Right lobe of liver (tissue), 6 donors: ENCODE measurements around the gene SLC27A5. TPM values are rescaled to one million over a fixed set of nuclear protein-coding genes. Genes with fewer than 3 reads are reported as not detected.
A peak's percentile ranks its signal among the peaks of the same experiment; 100 is the strongest.

Experiments
- ATAC-seq, 4 donors: fragments of 200-7000 bp; cut with Tn5 transposase; one replicate each; pipeline ENCODE4 v1.9.1; 2020; ENCODE audit warnings: mild to moderate bottlenecking in 4 of 4, moderate library complexity in 4 of 4
- DNase-seq, 3 donors: peaks; one replicate each; pipeline ENCODE4 v3.0.0-alpha.2; 2020
- H3K27ac ChIP-seq, 3 donors: fragments of 200-600 bp; one replicate each; pipeline ENCODE4 v1.8.0; 2022
- H3K27me3 ChIP-seq, 2 donors: fragments of 200-600 bp; one replicate each; pipeline ENCODE4 v1.8.0; 2022
- H3K36me3 ChIP-seq, 4 donors: fragments of 200-600 bp; sonication (generic) in 1 of 4; one replicate each; pipeline versions ENCODE4 v1.5.1 to v1.8.0; 2017 to 2022; ENCODE audit warnings: control low read depth in 1 of 4
- H3K4me1 ChIP-seq, 4 donors: fragments of 200-600 bp; sonication (generic) in 1 of 4; one replicate each; pipeline versions ENCODE4 v1.5.1 to v1.8.0; 2017 to 2022; ENCODE audit warnings: control low read depth in 1 of 4
- H3K4me3 ChIP-seq, 3 donors: fragments of 200-600 bp; one replicate each; pipeline ENCODE4 v1.8.0; 2022
- H3K9me3 ChIP-seq, 4 donors: fragments of 200-600 bp; sonication (generic) in 1 of 4; one replicate each; pipeline versions ENCODE4 v1.5.1 to v1.8.0; 2017 to 2022; ENCODE audit warnings: control low read depth in 1 of 4
- CTCF ChIP-seq, 4 donors: fragments of 200-600 bp in 3 of 4; fragments of 450-650 bp in 1 of 4; IDR thresholded peaks; one replicate each; pipeline versions ENCODE4 v1.5.1 to v1.8.0; 2016 to 2022; ENCODE audit warnings: antibody characterized with exemption in 4 of 4, mild to moderate bottlenecking in 2 of 4
- POLR2A ChIP-seq: fragments of 450-650 bp; IDR thresholded peaks from one replicate; pipeline ENCODE4 v1.6.1; 2017; ENCODE audit warnings: antibody characterized with exemption, mild to moderate bottlenecking
- WGBS: methylation state at CpG from one replicate; pipeline ENCODE4 v1.1.6; 2018; ENCODE audit warnings: low coverage, low lambda C conversion rate; ENCODE audit not compliant: insufficient coverage; ENCODE audit errors: missing lambda C conversion rate; 5-methylcytosine and 5-hydroxymethylcytosine counted together
- intact Hi-C, 2 donors: fragments of 100-400 bp; cut with DNase I; formaldehyde crosslinking; loops; one replicate each; pipeline versions ENCODE4 v1.11.2 to v1.14.1; 2022
- total RNA-seq, 6 experiments: library from RNA; depleted of rRNA in 2 of 6; stranded (reverse); fragments of >200 nt in 2 of 6; fragmentation: NEBNext Ultra II Directional in 3 of 6; extraction: Animal tissue kit (Norgen Biotek cat#: 25700) in 3 of 6; gene quantifications; one replicate each; pipeline versions ENCODE4 v1.1.0 to v1.2.4, GENCODE V29; 2016 to 2023
- donor health status: DM: no; HTN: yes; CAD: no.
- donor health status: DM: no; HTN: no; CAD: no.
- donor health status: DM: no; HTN: no; CAD: no.
- donor health status: DM: no; HTN: yes; CAD: no.
- donor health status: DM: no; HTN: yes; CAD: no.

The SLC27A5 gene
- total RNA-seq, 6 experiments from 2014 or later: 107 to 737 (median 366) TPM

DNA sequence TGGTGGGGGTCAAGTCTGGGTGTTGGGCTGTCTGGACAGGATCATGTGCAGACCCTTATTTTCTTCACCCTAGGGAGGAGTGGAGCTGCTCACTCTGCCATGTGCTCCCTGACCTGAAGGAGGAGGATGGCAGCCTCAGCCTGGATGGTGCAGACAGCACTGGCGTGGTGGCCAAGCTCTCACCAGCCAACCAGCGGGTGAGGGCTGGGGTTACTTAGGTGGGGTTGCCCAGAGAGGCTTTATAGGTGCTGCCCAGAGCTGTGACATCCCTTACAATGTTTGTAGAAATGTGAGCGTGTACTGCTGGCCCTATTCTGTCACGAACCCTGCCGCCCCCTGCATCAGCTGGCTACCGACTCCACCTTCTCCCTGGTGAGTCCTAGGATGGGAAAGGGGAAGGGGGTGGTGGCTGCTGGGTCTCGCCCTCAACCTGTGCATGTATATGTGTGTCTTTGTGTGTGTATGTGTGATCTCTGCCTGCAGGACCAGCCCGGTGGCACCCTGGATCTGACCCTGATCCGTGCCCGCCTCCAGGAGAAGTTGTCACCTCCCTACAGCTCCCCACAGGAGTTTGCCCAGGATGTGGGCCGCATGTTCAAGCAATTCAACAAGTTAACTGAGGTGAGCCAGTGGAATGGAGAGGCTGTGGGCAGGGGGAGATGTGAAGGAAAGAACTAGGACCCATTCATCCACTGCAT lies 38.0 kb upstream of the SLC27A5 start:
- intact Hi-C loops: no loop called here
- Histone ChIP-seq H3K4me1 (peaks cover 0 to 25% (median 11%) of the 10 kb centered on the region in 4 donors), H3K27ac (no peak overlapping the region), H3K27me3 (no peaks in the 10 kb centered on the region), H3K36me3 (peaks cover 17 to 61% (median 39%) of the 10 kb centered on the region in 4 donors), H3K4me3 (no peak overlapping the region), H3K9me3 (no peaks in the 10 kb centered on the region)
- no peak for ATAC-seq
- WGBS: 80% methylated on average over 3 of the region's 11 CpGs
- TF ChIP-seq POLR2A (no peak), CTCF (IDR thresholded peaks at IDR 0.05) (no peak)
- no peak for DNase-seq

DNA sequence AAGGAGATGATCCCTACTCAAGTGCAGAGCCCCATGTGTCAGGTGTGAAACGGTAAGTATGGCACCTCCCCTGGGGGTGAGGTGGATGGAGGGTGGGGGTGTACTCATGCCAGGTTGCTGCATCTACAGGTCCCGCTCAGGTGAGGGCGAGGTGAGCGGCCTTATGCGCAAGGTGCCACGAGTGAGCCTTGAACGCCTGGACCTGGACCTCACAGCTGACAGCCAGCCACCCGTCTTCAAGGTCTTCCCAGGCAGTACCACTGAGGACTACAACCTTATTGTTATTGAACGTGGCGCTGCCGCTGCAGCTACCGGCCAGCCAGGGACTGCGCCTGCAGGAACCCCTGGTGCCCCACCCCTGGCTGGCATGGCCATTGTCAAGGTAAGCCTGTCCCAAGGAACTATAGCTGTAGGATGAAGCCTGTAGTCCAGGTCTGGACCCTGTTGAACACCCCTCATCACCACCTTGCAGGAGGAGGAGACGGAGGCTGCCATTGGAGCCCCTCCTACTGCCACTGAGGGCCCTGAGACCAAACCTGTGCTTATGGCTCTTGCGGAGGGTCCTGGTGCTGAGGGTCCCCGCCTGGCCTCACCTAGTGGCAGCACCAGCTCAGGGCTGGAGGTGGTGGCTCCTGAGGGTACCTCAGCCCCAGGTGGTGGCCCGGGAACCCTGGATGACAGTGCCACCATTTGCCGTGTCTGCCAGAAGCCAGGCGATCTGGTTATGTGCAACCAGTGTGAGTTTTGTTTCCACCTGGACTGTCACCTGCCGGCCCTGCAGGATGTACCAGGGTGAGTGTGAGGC lies 37.3 kb upstream of the SLC27A5 start:
- TF ChIP-seq CTCF (IDR thresholded peaks at IDR 0.05): no peak
- no peak for TF ChIP-seq POLR2A
- no peak for ATAC-seq
- Histone ChIP-seq H3K27ac (no peak overlapping the region), H3K36me3 (peaks cover 17 to 61% (median 39%) of the 10 kb centered on the region in 4 donors), H3K4me1 (peaks cover 0 to 21% (median 10%) of the 10 kb centered on the region in 4 donors), H3K27me3 (no peaks in the 10 kb centered on the region), H3K9me3 (no peaks in the 10 kb centered on the region), H3K4me3 (no peak overlapping the region)
- DNase-seq: no peak
- intact Hi-C loops: no loop called here
- WGBS: no CpG with 5 or more reads among the region's 20 CpGs

GRCh38 chr19:58547323-58548312 lies 35.8 kb upstream of the SLC27A5 start:
- no peak for DNase-seq
- no peak for ATAC-seq
- intact Hi-C loops: no loop called here
- no peak overlapping the region for H3K4me3 ChIP-seq
- WGBS: 90% methylated on average over 5 of the region's 18 CpGs
- TF ChIP-seq CTCF (IDR thresholded peaks at IDR 0.05): no peak
- TF ChIP-seq POLR2A: no peak
- H3K27ac ChIP-seq: no peak overlapping the region
- peaks cover 17 to 56% (median 39%) of the 10 kb centered on the region in 4 donors for H3K36me3 ChIP-seq
- H3K27me3 ChIP-seq: no peaks in the 10 kb centered on the region
- no peaks in the 10 kb centered on the region for H3K9me3 ChIP-seq
- H3K4me1 ChIP-seq: peaks cover 0 to 15% (median 7%) of the 10 kb centered on the region in 4 donors

GRCh38 chr19:58546019-58546530 lies 34.3 kb upstream of the SLC27A5 start:
- Histone ChIP-seq H3K4me1 (peaks cover 0 to 15% (median 7%) of the 10 kb centered on the region in 4 donors), H3K4me3 (peak overlapping the region; percentile 77 to 89 (median 88)), H3K36me3 (peaks cover 17 to 40% (median 33%) of the 10 kb centered on the region in 4 donors), H3K9me3 (no peaks in the 10 kb centered on the region), H3K27ac (no peak overlapping the region), H3K27me3 (no peaks in the 10 kb centered on the region)
- intact Hi-C loops: no loop called here
- WGBS: 11% methylated on average over 1 of the region's 1 CpG
- DNase-seq (no peak), ATAC-seq (no peak)
- no peak for TF ChIP-seq POLR2A
- no peak for TF ChIP-seq CTCF (IDR thresholded peaks at IDR 0.05)
